Measurements from ENCODE around the gene TUBA1C. TPM values are rescaled to one million over a fixed set of nuclear protein-coding genes. Genes with fewer than 3 reads are reported as not detected.
"Not testable (repeated sequence)": the region's sequence is repeated elsewhere in the genome, so short reads cannot be mapped to it uniquely, and the experiment has no call there.

TUBA1C gene
- total RNA-seq, 1 donor from 2014 or later = 50.9 TPM

DNA sequence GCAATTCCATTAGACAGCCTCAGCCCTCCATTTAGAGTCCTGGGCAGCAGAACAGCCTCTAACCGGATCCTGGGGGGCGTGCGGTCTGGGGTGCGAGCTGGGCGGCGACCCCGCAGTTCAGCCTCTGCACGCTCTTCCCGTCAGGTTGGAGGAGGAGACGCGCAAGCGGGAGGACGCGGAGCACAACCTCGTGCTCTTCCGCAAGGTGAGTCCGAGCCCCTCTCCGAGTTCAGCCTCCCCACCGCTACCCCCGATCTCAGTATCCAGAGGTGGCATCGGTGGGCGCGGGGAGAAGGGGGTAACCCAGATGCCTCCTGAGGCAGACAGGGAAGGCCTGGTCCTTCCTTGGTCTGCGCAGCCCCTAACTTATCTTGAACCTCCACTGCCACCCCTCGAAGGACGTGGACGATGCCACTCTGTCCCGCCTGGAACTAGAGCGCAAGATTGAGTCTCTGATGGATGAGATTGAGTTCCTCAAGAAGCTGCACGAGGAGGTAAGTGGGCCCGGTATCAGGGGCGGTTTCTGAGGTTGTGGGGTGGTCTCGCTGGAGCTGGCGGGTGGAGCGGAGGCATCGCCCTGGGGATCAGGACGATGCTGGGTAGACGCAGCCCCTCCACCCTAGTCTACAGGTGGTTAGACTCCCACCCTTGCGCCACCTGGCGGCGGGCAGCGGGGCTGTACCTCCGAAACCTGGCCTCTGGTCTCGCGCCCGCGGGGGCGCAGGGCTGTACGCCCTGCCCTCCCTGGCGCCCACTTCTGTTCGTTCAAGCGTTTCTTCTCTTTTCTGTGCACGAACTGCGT, 31.4 kb downstream of the TUBA1C start:
- peak; percentile 59 for DNase-seq
- ATAC-seq (ENCODE audit: poor library complexity) = peak; percentile 62
- intact Hi-C loops (cut with DNase I) = no loop called here

GRCh38 chr12:49296836-49297694, 32.2 kb downstream of the TUBA1C start:
- intact Hi-C loops (cut with DNase I) = no loop called here
- DNase-seq (no peak), ATAC-seq (ENCODE audit: poor library complexity) (peak; percentile 54)

- intact Hi-C loops (cut with DNase I) = no loop called here
- DNase-seq = no peak
- no peak for ATAC-seq (ENCODE audit: poor library complexity)
These were observed 32.8 kb downstream of the TUBA1C start for GRCh38 chr12:49297695-49298060.

- ATAC-seq (ENCODE audit: poor library complexity) (no peak), DNase-seq (no peak)
- intact Hi-C loops (cut with DNase I) = no loop called here
These were observed 33.3 kb downstream of the TUBA1C start for GRCh38 chr12:49298160-49298559.

DNA sequence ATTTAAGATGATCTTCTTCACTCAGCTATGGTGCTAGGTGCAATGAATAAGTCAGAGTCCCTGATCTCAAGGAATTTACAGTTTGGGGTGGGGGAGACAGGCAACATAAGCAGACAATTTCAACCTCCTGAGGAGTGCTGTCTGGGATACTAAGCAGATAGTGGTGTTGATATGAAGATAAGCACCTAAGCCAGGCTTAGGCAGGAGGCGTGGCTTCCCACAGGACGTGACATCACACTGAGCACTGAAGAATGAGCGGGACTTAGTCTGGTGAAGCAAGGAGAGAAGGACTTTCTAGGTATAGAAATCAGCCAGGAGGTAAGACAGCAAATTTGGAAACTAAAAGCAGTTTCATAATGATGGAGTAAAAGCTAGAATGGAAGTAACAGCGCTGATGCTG, 36.9 kb downstream of the TUBA1C start:
- DNase-seq (no peak), ATAC-seq (ENCODE audit: poor library complexity) (no peak)
- intact Hi-C loops (cut with DNase I) = no loop called here

DNA sequence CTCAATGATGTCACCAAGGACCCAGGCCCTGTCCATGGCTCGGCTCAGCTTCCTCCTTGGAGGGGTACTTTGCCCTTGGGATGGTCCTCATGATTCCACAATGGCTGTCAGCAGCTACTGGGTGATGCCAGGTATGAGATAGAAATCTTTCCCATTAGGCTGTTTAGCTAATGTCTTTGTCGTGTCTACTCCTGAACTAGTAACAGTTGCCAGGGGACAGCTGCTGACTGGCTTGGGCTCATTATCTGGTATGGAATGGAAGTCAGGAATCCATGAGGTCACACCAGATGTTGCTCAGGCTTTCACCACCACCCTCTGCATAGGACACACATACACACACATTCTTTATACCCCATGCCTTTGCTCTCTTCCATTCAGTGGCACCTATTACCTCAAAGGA, 39.3 kb downstream of the TUBA1C start:
- ATAC-seq (ENCODE audit: poor library complexity) (no peak), DNase-seq (no peak)
- intact Hi-C loops (cut with DNase I) = no loop called here

DNA sequence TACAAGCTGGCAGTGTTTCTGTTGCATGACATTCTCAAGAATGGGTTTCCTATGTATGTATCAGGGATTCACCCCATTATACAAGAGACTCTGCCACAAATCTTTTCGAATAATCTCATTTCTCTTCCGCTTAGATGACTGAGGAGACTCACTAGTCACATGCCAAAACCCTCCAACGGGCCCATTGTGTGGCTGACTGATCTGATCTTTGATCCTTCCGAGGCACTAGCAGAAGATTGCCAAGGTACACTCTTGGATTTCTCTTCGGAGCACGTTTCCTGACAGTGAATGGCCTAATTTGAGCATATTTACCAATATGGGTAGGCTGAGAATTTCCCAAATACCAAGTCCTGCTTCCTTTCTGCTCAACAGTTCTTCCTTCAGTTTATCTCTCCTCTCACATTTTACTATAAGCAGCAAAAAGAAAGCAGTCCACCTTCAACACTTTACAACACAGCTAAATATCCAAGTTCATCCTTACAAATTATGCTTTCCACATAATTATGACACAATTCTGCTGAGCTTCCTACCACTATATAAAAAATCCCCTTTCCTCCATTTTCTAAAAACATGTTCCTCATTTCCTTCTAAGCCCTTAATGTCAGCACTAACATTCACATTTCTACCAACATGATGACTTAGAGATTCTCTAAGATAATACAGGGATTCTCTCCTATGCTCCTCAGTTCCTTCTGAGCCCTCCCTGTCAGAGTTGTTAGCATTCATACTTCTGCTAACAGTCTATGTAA, 41.1 kb downstream of the TUBA1C start:
- ATAC-seq (ENCODE audit: poor library complexity) (no peak), DNase-seq (no peak)
- intact Hi-C loops (cut with DNase I) = no loop called here

- no peak for DNase-seq
- intact Hi-C loops (cut with DNase I) = no loop called here
- ATAC-seq (ENCODE audit: poor library complexity) = no peak
These were observed 44.5 kb downstream of the TUBA1C start for GRCh38 chr12:49309386-49309785.

DNA sequence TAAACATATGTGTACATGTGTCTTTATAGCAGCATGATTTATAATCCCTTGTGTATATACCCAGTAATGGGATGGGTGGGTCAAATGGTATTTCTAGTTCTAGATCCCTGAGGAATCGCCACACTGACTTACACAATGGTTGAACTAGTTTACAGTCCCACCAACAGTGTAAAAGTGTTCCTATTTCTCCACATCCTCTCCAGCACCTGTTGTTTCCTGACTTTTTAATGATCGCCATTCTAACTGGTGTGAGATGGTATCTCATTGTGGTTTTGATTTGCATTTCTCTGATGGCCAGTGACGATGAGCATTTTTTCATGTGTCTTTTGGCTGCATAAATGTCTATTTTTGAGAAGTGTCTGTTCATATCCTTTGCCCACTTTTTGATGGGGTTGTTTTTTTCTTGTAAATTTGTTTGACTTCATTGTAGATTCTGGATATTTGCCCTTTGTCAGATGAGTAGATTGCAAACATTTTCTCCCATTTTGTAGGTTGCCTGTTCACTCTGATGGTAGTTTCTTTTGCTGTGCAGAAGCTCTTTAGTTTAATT, 45.6 kb downstream of the TUBA1C start:
- ATAC-seq (ENCODE audit: poor library complexity); DNase-seq; intact Hi-C loops (cut with DNase I): not testable (repeated sequence)

GRCh38 chr12:49314811-49315210, 49.9 kb downstream of the TUBA1C start:
- intact Hi-C loops (cut with DNase I) = no loop called here
- DNase-seq = no peak
- ATAC-seq (ENCODE audit: poor library complexity) = no peak

GRCh38 chr12:49317118-49317517, 52.2 kb downstream of the TUBA1C start:
- ATAC-seq (ENCODE audit: poor library complexity); intact Hi-C loops (cut with DNase I); DNase-seq: not testable (repeated sequence)

- not testable (repeated sequence) for ATAC-seq (ENCODE audit: poor library complexity)
These were observed 55.7 kb downstream of the TUBA1C start for GRCh38 chr12:49320411-49321103.

DNA sequence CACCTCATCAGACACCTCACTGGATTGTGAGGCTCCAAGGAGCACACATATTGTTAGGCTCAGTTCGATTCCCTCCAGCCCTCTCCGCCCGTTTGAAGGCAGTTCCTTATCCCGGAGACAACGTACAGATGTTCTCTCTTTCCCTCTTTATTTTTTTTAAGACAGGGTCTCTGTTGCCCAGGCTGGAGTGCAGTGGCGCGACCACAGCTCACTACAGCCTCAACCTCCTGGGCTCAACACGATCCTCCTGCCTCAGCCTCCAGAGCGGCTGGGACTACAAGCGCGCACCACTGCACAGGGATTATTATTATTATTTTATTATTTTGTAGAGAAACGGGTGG, 57.5 kb downstream of the TUBA1C start:
- ATAC-seq (ENCODE audit: poor library complexity) (no peak), DNase-seq (no peak)
- intact Hi-C loops (cut with DNase I) = no loop called here

More at GRCh38 chr12:49320411-49321103, 55.7 kb downstream of the TUBA1C start:
- DNase-seq; intact Hi-C loops (cut with DNase I): not testable (repeated sequence)

DNA sequence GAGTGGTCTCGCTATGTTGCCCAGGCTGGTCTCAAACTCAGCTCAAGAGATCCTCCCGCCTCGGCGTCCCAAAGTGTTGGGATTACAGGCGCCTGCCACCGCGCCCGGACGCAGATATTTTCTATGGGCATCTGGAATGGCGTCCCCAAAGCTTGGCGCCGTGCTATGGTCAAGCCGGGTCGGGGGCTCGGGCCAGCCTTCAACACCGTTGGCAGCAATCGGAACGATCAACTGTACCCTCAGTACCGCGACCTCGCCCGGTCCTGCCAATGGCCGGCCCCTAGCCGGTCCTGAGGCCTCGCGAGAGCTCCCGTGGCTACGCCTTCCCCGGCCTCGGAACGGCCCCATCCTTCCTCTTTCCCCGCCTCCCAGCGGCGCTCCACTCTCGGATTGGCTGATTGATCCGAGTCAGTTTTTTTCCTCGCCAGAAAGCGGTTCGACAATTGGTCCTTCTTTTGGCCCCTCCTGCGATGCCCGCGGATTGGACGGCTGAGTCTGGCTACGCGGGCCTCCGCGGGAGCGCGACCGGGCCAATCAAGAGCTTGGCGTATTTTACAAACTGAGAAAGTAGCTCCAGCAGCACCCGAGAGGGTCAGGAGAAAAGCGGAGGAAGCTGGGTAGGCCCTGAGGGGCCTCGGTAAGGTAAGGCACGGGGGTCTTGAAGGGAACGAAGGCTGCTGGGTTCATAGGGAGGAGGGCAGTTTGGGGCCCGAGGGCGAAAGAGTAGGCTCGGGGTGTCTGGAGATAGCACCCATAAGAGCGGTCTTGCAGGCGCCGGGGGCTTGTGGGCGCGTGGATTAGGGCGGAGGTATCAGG, 58.0 kb downstream of the TUBA1C start, which contains the start of gene TROAP:
TROAP (plus strand) TSS at position 548 of the 816 bp plus-strand sequence. CDS start 354 bp downstream, outside the sequence.
- intact Hi-C loops (cut with DNase I) = no loop called here
- ATAC-seq (ENCODE audit: poor library complexity) = peak; percentile 100

DNA sequence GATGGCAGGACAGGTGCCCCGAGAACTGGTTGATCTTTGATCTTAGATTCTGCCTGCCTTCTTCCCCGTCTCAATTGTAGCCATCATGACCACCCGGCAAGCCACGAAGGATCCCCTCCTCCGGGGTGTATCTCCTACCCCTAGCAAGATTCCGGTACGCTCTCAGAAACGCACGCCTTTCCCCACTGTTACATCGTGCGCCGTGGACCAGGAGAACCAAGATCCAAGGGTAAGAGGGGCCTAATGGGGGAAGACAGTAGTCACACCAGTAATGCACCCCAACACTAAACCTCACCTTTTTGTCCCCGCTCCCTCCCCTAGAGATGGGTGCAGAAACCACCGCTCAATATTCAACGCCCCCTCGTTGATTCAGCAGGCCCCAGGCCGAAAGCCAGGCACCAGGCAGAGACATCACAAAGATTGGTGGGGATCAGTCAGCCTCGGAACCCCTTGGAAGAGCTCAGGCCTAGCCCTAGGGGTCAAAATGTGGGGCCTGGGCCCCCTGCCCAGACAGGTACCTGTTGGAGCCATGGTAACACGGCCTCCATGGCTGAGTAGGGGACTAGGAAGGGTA, 58.7 kb downstream of the TUBA1C start:
- ATAC-seq (ENCODE audit: poor library complexity) = no peak
- intact Hi-C loops (cut with DNase I) = no loop called here
- no peak for DNase-seq

More for the DNA sequence above, 58.0 kb downstream of the TUBA1C start, which contains the start of gene TROAP:
- DNase-seq = peak; percentile 98
